Motor neuron (in vitro differentiated cells): ENCODE results near the gene LXN. TPM values are rescaled to one million over a fixed set of nuclear protein-coding genes. Genes with fewer than 3 reads are reported as not detected.
A peak's percentile ranks its signal among the peaks of the same experiment; 100 is the strongest.
"Not testable (repeated sequence)": the region's sequence is repeated elsewhere in the genome, so short reads cannot be mapped to it uniquely, and the experiment has no call there.

Source experiments
- ATAC-seq, 8 experiments: fragments of 200-7000 bp; cut with Tn5 transposase; replicated peaks in 6 of 8; 2 replicates each; pipeline ENCODE4 v1.8.0; 2021; ENCODE audit warnings: mild to moderate bottlenecking in 8 of 8, moderate library complexity in 8 of 8
- H3K27ac ChIP-seq, 2 donors: fragments of 250-450 bp; sonication (Bioruptor Pico); 2 replicates each; pipeline ENCODE4 v1.9.0; 2021; ENCODE audit warnings: antibody characterized with exemption in 2 of 2, mild to moderate bottlenecking in 2 of 2, moderate library complexity in 1 of 2
- H3K4me1 ChIP-seq, 2 donors: fragments of 250-450 bp; sonication (Bioruptor Pico); replicated peaks in 1 of 2; 2 replicates each; pipeline ENCODE4 v1.6.1; 2021; ENCODE audit warnings: antibody characterized with exemption in 2 of 2, mild to moderate bottlenecking in 2 of 2, moderate library complexity in 1 of 2
- H3K4me3 ChIP-seq, 5 donors: fragments of 250-450 bp; sonication (Bioruptor Pico); 2 replicates each; pipeline ENCODE4 v1.9.0; 2021; ENCODE audit warnings: antibody characterized with exemption in 5 of 5, mild to moderate bottlenecking in 5 of 5, moderate library complexity in 4 of 5
- WGBS, 10 experiments: fragments of 450-650 bp; shearing (Covaris generic); methylation state at CpG; one replicate each; pipeline ENCODE4 v1.0.0; 2022; 5-methylcytosine and 5-hydroxymethylcytosine counted together
- in situ Hi-C, 9 experiments: fragments of 400-800 bp; cut with MboI; loops; one replicate each; pipeline ENCODE4 v1.15.0; 2021; ENCODE audit warnings: low sequenced_read_pairs in 9 of 9, low pct_unique_long_range_greater_than_20kb in 2 of 9; ENCODE audit not compliant: unreplicated experiment in 9 of 9
- total RNA-seq, 8 experiments: library from RNA; unstranded; fragments of 300-600 nt; gene quantifications; 2 replicates each; pipeline versions ENCODE4 v1.2.3 to v1.2.4, GENCODE V29; 2022

LXN gene
- total RNA-seq, 8 experiments from 2014 or later = 0.33 to 109 (median 0.91) TPM

DNA sequence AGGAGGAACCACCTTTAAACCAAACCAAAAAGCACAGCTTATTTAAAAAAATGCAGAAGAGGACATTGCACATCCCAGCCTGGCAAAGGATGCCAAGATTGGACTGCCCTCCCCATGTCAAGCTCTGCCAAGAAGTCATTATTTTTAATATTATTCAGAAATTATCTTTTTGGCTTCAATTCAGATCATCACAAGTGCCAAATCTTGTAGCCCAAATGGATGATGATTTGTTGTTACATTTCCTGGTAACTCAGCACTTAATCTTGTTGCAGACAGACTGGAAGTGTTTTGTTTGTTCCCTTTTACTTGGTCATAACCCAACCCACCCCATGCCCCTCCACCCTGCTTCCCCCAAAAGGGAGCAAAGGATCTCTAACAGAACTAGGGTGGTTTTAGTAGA, 28.1 kb upstream of the LXN start:
- ATAC-seq = peak in 2 of 8 experiments; percentile 6 to 11
- in situ Hi-C loops = no loop called here
- Histone ChIP-seq H3K4me3 (no peak overlapping the region), H3K27ac (no peak overlapping the region), H3K4me1 (no peaks in the 10 kb centered on the region)

DNA sequence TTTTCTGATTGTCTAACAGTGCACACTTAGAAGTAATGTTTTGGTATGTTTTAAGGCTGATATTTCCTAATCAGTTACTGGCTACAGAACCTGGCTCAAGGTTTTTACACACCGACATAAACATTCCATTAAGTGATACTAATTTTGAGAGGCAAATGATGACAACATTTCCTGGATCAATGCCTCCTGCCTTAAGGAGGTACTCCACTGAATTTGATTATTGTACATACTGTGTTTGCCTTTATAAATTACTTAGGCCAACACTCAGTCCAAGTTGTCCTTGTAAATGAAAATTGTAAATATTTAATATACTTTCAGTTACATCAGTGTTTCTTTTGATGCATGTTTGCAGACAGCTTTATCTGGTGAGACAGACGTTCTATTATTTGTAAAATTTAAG, 24.2 kb upstream of the LXN start:
- Histone ChIP-seq H3K4me3 (no peak overlapping the region), H3K27ac (no peak overlapping the region), H3K4me1 (no peaks in the 10 kb centered on the region)
- no peak for ATAC-seq
- WGBS, 10 experiments = 20 to 100% (median 84%) methylated on average over 1 to 2 of the region's 2 CpGs
- in situ Hi-C loops = no loop called here

DNA sequence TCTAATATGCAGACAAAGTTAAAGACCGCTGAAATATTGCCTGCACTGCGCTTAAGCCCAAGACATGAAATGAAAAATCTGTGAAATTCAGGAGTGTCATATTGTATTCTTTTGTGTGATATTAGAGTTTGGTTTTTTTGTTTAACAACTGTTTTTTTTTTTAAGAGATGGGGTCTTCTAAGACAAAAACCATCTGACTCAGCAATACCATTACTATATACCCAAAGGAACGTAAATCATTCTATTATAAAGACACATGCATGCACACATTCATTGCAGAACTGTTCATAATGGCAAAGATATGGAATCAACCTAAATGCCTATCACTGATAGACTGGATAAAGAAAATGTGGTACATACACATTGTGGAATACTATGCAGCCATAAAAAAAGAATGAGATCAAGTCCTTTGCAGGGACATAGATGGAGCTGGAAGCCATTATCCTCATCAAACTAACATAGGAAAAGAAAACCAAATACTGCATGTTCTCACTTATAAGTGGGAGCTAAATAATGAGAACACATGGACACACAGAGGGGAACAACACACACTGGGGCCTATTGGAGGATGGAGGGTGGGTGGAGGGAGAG, 21.5 kb upstream of the LXN start:
- WGBS, 10 experiments = 50 to 83% (median 67%) methylated on average over 2 to 3 of the region's 3 CpGs; no CpG with 5 or more reads in 3 of the 10 experiments
- H3K4me1 ChIP-seq, in situ Hi-C loops, H3K27ac ChIP-seq, H3K4me3 ChIP-seq, ATAC-seq: not testable (repeated sequence)

DNA sequence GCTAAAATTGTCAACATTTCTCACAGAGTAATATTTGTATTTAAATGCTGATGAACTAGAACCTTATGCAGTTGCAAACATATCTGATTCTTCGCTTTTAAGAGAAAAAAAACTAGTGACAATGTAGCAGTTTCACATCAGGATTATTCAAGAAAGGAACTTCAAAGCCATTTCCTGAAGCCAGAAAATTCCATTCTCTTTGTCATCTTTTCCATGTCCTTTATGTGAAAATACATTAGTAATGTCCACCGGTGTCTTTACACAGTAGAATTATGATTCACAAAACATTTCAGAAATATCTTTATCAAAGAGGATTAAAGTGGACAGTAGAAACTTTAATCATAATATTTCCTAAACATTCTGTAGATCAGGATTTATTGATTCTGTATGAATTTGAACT, 12.7 kb upstream of the LXN start:
- ATAC-seq = no peak
- 43 to 100% (median 89%) methylated on average over 1 to 2 of the region's 2 CpGs; no CpG with 5 or more reads in 1 of the 10 experiments for WGBS, 10 experiments
- Histone ChIP-seq H3K27ac (no peak overlapping the region), H3K4me3 (no peak overlapping the region), H3K4me1 (no peaks in the 10 kb centered on the region)
- in situ Hi-C loops = no loop called here

DNA sequence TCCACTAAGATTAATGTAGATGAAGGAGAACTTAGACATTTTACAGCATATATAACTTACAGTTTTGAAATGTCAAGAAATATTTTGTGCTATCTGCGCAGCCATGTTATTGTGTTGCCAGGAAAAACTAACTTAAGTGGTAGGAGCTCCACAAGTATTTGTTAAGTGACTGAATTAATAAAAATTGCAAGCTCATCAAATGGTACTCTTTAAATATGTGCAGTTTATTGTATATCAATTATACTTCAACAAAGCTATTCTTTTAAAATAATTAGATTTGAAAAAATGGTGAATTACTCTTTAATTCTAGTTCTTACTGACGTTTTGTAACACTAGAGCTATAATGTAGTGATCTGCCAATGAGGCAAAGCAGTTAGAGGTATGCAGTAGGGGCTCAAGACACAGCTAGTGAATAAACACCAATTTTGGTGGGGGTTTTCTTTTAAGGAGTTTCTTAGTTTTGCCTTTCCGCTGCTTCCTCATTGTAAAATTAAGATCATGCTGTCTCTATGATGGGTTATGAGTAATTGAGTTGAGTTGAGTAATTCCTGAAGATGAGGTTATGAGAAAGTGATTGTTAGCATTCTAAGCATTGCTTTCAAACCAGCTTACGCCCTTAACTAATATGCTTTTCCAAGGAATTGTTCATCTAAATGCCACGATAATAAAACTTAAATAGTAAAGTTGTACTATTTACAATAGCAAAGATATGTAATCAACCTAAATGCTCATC, 10.9 kb upstream of the LXN start:
- peak in 2 of 8 experiments; percentile 55 for ATAC-seq
- H3K4me1 ChIP-seq = no peaks in the 10 kb centered on the region
- in situ Hi-C loops = no loop called here
- WGBS, 10 experiments = 37 to 100% (median 93%) methylated on average over 3 to 5 of the region's 5 CpGs
- no peak overlapping the region for H3K27ac ChIP-seq
- no peak overlapping the region for H3K4me3 ChIP-seq

DNA sequence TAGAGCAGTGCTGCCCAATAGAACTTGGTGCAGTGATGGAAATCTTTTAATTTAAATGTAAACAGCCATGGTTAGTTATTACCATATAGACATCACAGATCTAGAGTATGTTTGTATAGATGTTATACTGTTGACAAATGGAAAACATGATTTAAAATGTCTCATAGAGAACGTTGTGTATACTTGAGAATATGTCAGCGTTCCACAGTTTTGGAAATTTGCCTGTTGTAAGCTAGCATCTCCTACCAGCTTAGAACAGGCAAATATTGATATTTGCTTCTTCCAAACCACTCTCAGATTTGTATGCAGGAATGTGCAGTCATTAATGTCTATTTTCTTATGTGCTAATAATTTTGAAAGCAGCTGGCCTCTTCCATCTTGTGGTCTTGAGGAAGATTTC, 8.4 kb upstream of the LXN start:
- Histone ChIP-seq H3K4me3 (no peak overlapping the region), H3K4me1 (no peaks in the 10 kb centered on the region), H3K27ac (no peak overlapping the region)
- no peak for ATAC-seq
- 20 to 100% (median 92%) methylated on average over 1 to 2 of the region's 2 CpGs; no CpG with 5 or more reads in 2 of the 10 experiments for WGBS, 10 experiments
- in situ Hi-C loops = no loop called here

DNA sequence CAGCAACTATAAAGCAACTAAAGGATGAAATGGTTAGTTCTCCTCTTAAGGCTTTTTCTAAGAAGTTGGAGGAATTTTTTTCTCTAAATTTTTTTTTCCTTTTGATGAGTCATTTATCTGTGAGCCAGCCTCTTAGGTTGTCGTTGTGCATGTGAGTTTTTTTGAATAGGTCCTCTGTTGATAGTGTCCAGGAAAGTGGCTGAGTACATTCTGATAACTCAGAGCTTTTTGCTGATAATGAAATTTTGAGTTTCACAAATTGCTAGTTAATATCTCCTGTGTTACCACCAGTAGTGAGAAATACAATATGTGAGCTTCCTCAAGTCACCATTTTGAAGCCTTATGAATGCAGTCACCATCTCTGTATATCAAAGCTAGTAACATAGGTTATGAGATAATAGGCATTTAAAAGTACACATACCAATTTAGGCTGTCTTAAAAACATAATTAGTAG, 7.1 kb upstream of the LXN start:
- in situ Hi-C loops = no loop called here
- ATAC-seq = peak in 1 of 8 experiments; percentile 46

DNA sequence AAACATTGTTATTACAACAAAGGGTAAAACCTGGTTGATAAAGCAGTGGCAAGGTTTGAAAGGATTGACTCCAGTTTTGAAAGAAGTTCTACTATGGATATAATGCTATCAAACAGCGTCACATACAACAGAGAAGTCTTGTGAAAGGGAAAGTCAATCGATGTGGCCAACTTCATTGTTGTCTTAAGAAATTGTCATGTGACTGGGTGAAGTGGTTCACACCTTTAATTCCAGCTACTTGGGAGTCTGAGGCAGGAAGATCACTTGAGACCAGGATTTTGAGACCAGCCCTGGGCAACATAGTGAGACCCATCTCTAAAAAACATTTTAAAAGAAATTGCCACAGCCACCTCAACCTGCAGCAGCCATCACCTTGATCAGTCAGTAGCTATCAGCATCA, 6.2 kb upstream of the LXN start:
- Histone ChIP-seq H3K4me1 (no peaks in the 10 kb centered on the region), H3K4me3 (no peak overlapping the region), H3K27ac (no peak overlapping the region)
- no peak for ATAC-seq
- in situ Hi-C loops = no loop called here
- 94 to 100% (median 100%) methylated on average over 1 to 2 of the region's 2 CpGs; no CpG with 5 or more reads in 4 of the 10 experiments for WGBS, 10 experiments

More for the DNA sequence above, 7.1 kb upstream of the LXN start:
- Histone ChIP-seq H3K4me3 (no peak overlapping the region), H3K27ac (no peak overlapping the region), H3K4me1 (no peaks in the 10 kb centered on the region)
- WGBS, 10 experiments = 13 to 100% (median 67%) methylated on average over 1 of the region's 1 CpG; no CpG with 5 or more reads in 3 of the 10 experiments

DNA sequence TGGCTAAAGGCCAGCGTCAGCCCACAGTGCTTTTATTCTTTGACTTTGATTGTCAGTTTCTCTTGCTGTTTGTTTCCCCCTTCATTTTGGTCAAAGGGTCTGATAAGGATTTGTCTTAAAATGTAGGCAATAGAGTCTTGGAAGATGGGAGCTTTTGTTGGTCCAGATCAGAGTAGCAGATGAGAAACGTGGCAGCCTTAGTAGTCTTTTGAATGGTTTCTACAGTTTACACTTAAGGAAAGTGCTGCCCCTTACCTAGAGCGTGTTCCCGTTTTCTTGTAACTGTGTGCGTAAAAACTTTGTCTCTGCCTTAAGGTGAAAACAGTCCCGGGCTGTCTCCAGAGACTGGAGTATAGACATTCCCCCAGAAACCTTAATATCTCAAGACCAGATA, 630 bp downstream of the LXN start:
- peak in 1 of 8 experiments; percentile 6 for ATAC-seq
- in situ Hi-C loops = loop anchor here in 3 of 9 experiments (25.0 kb wide), 2 partner anchors 115 to 590 kb away; no protein-coding TSS in a partner anchor
- Histone ChIP-seq H3K4me3 (peak overlapping the region in 1 of 5 donors; percentile 25), H3K27ac (no peak overlapping the region), H3K4me1 (no peaks in the 10 kb centered on the region)
- 7 to 100% (median 46%) methylated on average over 1 to 6 of the region's 6 CpGs; no CpG with 5 or more reads in 1 of the 10 experiments for WGBS, 10 experiments

DNA sequence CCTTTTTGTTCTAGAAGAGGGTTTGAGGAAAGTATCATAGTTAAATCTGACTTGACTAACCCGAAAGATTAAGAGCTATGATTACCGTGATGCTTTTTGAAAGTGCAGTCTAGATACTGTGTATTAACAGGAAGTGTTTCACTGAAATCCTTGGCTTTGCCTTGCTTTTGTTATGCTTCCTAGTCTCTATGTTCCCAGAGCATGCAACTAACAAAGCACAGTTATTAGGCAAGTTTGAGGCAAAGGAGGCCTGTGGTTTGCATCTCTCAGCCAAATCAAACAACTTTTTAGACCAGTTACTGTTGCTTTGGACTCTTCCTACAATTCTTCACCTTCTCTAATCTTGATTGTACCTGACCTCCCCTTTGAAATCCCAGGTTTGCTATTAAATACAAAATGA, 3.9 kb downstream of the LXN start:
- 88 to 100% (median 100%) methylated on average over 1 to 2 of the region's 2 CpGs; no CpG with 5 or more reads in 2 of the 10 experiments for WGBS, 10 experiments
- in situ Hi-C loops = loop anchor here in 3 of 9 experiments (25.0 kb wide), 2 partner anchors 119 to 594 kb away; no protein-coding TSS in a partner anchor
- Histone ChIP-seq H3K4me3 (no peak overlapping the region), H3K27ac (no peak overlapping the region), H3K4me1 (no peaks in the 10 kb centered on the region)
- no peak for ATAC-seq

DNA sequence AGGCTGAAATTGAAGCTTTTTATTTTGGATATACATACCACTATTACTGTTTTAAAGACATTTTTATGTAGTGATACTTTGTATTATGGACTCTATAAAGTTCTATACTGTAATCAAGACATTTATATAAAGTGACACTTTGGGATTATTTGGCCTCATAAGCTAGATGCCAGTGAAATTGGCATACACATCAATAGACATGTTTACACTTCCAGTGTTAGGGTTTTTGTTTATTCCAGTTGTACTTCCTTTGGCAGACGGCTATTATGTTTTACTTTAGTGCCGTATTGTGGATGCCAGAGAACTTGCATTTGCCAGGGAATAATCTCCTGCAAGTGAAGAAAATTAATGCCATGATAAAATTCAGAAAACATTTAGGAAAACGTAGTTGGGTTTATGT, 6.0 kb downstream of the LXN start:
- Histone ChIP-seq H3K4me3 (no peak overlapping the region), H3K27ac (no peak overlapping the region), H3K4me1 (no peaks in the 10 kb centered on the region)
- whole genome bisulfite sequencing, 10 experiments = 85 to 95% (median 90%) methylated on average over 2 to 3 of the region's 3 CpGs; no CpG with 5 or more reads in 3 of the 10 experiments
- ATAC-seq = no peak
- in situ Hi-C loops = loop anchor here in 3 of 9 experiments (25.0 kb wide), 2 partner anchors 121 to 596 kb away; no protein-coding TSS in a partner anchor

DNA sequence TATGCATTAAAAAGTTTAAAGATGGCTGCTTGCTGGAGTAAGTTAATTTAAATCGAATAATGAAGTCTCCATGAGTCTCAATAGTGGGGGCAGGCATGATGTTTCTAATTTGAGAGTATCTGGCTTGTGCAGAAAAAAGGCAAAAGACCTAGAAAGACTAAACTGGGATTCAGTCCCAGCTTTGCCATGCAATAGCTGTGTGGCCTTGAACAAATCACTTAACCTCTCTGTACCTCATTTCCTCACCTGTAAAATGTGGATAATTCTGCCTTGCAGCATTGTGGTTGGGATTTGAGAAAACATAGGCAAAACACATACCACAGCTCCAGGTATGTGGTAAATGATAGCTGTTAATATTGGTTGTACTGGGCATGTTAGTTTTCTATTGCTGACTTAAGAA, 8.6 kb downstream of the LXN start:
- in situ Hi-C loops = loop anchor here in 4 of 9 experiments (5.0 to 25.0 kb wide), 3 partner anchors 123 to 598 kb away; no protein-coding TSS in a partner anchor
- Histone ChIP-seq H3K4me3 (no peak overlapping the region), H3K4me1 (no peaks in the 10 kb centered on the region), H3K27ac (no peak overlapping the region)
- ATAC-seq = no peak
- 80 to 100% (median 100%) methylated on average over 1 of the region's 1 CpG; no CpG with 5 or more reads in 1 of the 10 experiments for WGBS, 10 experiments

DNA sequence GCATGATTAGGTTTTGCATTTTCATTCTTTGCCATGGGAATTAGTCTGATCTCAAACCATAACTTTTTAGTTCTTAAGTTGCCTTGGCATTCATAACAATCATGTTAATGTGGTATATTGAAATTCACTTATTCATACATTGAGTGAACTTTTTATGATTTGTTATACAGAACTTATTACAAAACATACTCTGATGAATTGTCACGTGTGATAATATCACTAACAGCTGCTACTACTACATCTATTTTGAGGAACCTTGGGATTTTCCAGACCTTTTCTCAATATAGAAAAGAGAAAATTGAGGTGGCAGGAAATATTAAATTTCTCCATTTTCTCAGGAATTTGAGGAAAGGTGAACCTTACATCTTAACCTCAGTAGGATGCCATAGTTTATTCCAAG, 9.2 kb downstream of the LXN start:
- in situ Hi-C loops = loop anchor here in 4 of 9 experiments (5.0 to 25.0 kb wide), 3 partner anchors 124 to 599 kb away; no protein-coding TSS in a partner anchor
- WGBS, 10 experiments = 50 to 100% (median 100%) methylated on average over 1 of the region's 1 CpG
- ATAC-seq = no peak
- H3K27ac ChIP-seq = no peak overlapping the region
- H3K4me1 ChIP-seq = no peaks in the 10 kb centered on the region
- H3K4me3 ChIP-seq = no peak overlapping the region
